IPS-NIHi11 (cell line): ENCODE data around the gene ITIH4.

Experiments used
- DNase-seq: peaks from one replicate; pipeline ENCODE4 v3.0.0; 2012; ENCODE audit warnings: mixed read lengths, low spot score

ITIH4 gene

GRCh38 chr3:52831500-52832301 lies 1.2 kb upstream of the ITIH4 start:
- DNase-seq: no peak

- DNase-seq: no peak
These were observed 487 bp downstream of the ITIH4 start for GRCh38 chr3:52829906-52830463.

GRCh38 chr3:52829482-52829881 lies 990 bp downstream of the ITIH4 start:
- no peak for DNase-seq

- peak; percentile 53 for DNase-seq
These were observed 2.6 kb downstream of the ITIH4 start for GRCh38 chr3:52827866-52828376.

GRCh38 chr3:52827441-52827840 lies 3.0 kb downstream of the ITIH4 start:
- DNase-seq: no peak

GRCh38 chr3:52824037-52824436 lies 6.4 kb downstream of the ITIH4 start:
- no peak for DNase-seq

- DNase-seq: no peak
These were observed 8.1 kb downstream of the ITIH4 start for GRCh38 chr3:52822363-52822762.

- DNase-seq: peak; percentile 88
These were observed 9.7 kb downstream of the ITIH4 start for GRCh38 chr3:52820736-52821135.

- DNase-seq: peak; percentile 55
These were observed 10.5 kb downstream of the ITIH4 start for GRCh38 chr3:52819936-52820335.

GRCh38 chr3:52817860-52818259 lies 12.6 kb downstream of the ITIH4 start:
- no peak for DNase-seq

GRCh38 chr3:52817221-52817620 lies 13.3 kb downstream of the ITIH4 start:
- DNase-seq: no peak

GRCh38 chr3:52816654-52817053 lies 13.8 kb downstream of the ITIH4 start:
- DNase-seq: no peak

- DNase-seq: no peak
These were observed 14.3 kb downstream of the ITIH4 start for GRCh38 chr3:52816199-52816598.

- no peak for DNase-seq
These were observed 16.7 kb downstream of the ITIH4 start for GRCh38 chr3:52813810-52814209.

- DNase-seq: no peak
These were observed 18.9 kb downstream of the ITIH4 start for GRCh38 chr3:52811452-52812011.

- no peak for DNase-seq
These were observed 19.5 kb downstream of the ITIH4 start for GRCh38 chr3:52810923-52811322.

- DNase-seq: no peak
These were observed 20.7 kb downstream of the ITIH4 start for GRCh38 chr3:52809662-52810377.

- no peak for DNase-seq
These were observed 21.3 kb downstream of the ITIH4 start for GRCh38 chr3:52809149-52809548.

- DNase-seq: no peak
These were observed 25.0 kb downstream of the ITIH4 start for GRCh38 chr3:52805270-52806039.

- no peak for DNase-seq
These were observed 28.6 kb downstream of the ITIH4 start for GRCh38 chr3:52801839-52802238.

- DNase-seq: no peak
These were observed 30.4 kb downstream of the ITIH4 start for GRCh38 chr3:52800079-52800478.

GRCh38 chr3:52798978-52799476 lies 31.4 kb downstream of the ITIH4 start:
- DNase-seq: peak; percentile 91
